NCI-H510A (cell line): Measurements from ENCODE around the gene FAM180A.
"Not testable (repeated sequence)": the region's sequence is repeated elsewhere in the genome, so short reads cannot be mapped to it uniquely, and the experiment has no call there.

Experiments used
- DNase-seq: peaks from one replicate; lab custom pipeline; 2025; lab: John Stamatoyannopoulos, UW

The FAM180A gene

GRCh38 chr7:135741905-135742304 is 6.7 kb downstream of the FAM180A start:
- no peak for DNase-seq

GRCh38 chr7:135740889-135741288 is 7.7 kb downstream of the FAM180A start:
- DNase-seq: no peak

GRCh38 chr7:135737306-135737647 is 11.3 kb downstream of the FAM180A start:
- not testable (repeated sequence) for DNase-seq

- no peak for DNase-seq
Observed at GRCh38 chr7:135736586-135737305, 11.9 kb downstream of the FAM180A start.

- no peak for DNase-seq
Observed at GRCh38 chr7:135734343-135734689, 14.3 kb downstream of the FAM180A start.

GRCh38 chr7:135733603-135734342 is 14.8 kb downstream of the FAM180A start:
- no peak for DNase-seq

GRCh38 chr7:135731131-135731530 is 17.5 kb downstream of the FAM180A start:
- DNase-seq: no peak

GRCh38 chr7:135729230-135729629 is 19.4 kb downstream of the FAM180A start:
- no peak for DNase-seq

- DNase-seq: no peak
Observed at GRCh38 chr7:135728136-135728669, 20.4 kb downstream of the FAM180A start, which contains the start of gene SLC13A4. SLC13A4 (minus strand) TSS chr7:135728186; CDS start chr7:135727496, 690 bp downstream.

GRCh38 chr7:135726911-135727673 is 21.5 kb downstream of the FAM180A start:
- no peak for DNase-seq

GRCh38 chr7:135726276-135726788 is 22.3 kb downstream of the FAM180A start:
- no peak for DNase-seq

- DNase-seq: no peak
Observed at GRCh38 chr7:135723411-135723810, 25.2 kb downstream of the FAM180A start.

- no peak for DNase-seq
Observed at GRCh38 chr7:135721198-135721820, 27.3 kb downstream of the FAM180A start.

GRCh38 chr7:135719688-135720087 is 28.9 kb downstream of the FAM180A start:
- no peak for DNase-seq

GRCh38 chr7:135718794-135719437 is 29.7 kb downstream of the FAM180A start:
- no peak for DNase-seq

- DNase-seq: no peak
Observed at GRCh38 chr7:135718219-135718618, 30.4 kb downstream of the FAM180A start.

GRCh38 chr7:135717693-135718092 is 30.9 kb downstream of the FAM180A start:
- DNase-seq: no peak

- no peak for DNase-seq
Observed at GRCh38 chr7:135716677-135717238, 31.9 kb downstream of the FAM180A start.

- DNase-seq: no peak
Observed at GRCh38 chr7:135715673-135716072, 32.9 kb downstream of the FAM180A start.

GRCh38 chr7:135715055-135715522 is 33.5 kb downstream of the FAM180A start:
- DNase-seq: no peak

- no peak for DNase-seq
Observed at GRCh38 chr7:135714534-135715009, 34.0 kb downstream of the FAM180A start.
